ENCODE measurements around the gene TEX53.

DNA sequence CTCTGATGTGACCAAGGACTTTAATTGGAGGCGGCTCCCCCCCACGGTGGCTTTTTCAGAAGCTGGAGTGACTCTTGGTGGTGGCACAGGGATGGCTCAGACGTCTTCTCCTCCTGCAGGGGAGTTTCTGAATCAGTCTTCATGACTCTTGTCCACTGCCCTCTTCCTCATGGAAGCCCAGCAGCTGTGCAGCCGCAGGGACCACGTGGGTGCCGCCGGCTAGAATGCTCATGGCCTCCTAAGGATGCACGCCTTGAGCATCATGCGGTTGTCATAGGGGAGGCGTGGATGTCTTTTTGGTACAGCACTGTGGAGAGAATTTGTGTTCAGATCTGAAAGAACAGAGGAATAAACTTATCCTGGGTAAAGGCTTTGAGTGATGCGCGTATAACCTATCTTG, 1.3 kb downstream of the TEX53 start:
- no peak for TF ChIP-seq GATA3 (IDR thresholded peaks at IDR 0.05; ENCODE audit: low read depth, low read length)
- TF ChIP-seq GATA2 (IDR thresholded peaks at IDR 0.05; ENCODE audit: low read depth, low read length), result no peak
